Endothelial cell of umbilical vein (primary cell): ENCODE data around the gene SIRT3. TPM values are rescaled to one million over a fixed set of nuclear protein-coding genes. Genes with fewer than 3 reads are reported as not detected.

Experiments
- BruUV-seq: library from RNA; stranded (reverse); fragments of 400-500 nt; replicated peaks from 2 replicates; lab custom pipeline; 2021; lab: Mats Ljungman, UMichigan
- CTCF ChIA-PET: fragments of 300-600, 350-600 bp; sonication (Branson Sonifier 250); formaldehyde crosslinking; loops from one replicate; lab custom pipeline; 2021; ENCODE audit warnings: antibody characterized with exemption, inconsistent platforms; lab: Charles Lee
- POLR2A ChIA-PET: fragments of 300-600, 350-600 bp; sonication (Branson Sonifier 250); formaldehyde crosslinking; loops from one replicate; lab custom pipeline; 2021; ENCODE audit warnings: antibody characterized with exemption, inconsistent platforms; lab: Charles Lee
- DNase-seq: peaks from one replicate; pipeline ENCODE4 v3.0.0-alpha.2; 2011; ENCODE audit warnings: low read depth, low spot score
- FAIRE-seq: peaks from 2 replicates; lab custom pipeline; 2011; peaks lifted over from hg19 to GRCh38; lab: Jason Lieb, UNC
- H2AFZ ChIP-seq: 2 replicates; pipeline ENCODE4 v1.6.0; 2012; ENCODE audit warnings: low read depth, low read length, control low read depth, inconsistent platforms
- H3K27ac ChIP-seq: 2 replicates; pipeline ENCODE4 v1.5.1; 2011; ENCODE audit warnings: low read depth, mild to moderate bottlenecking, control low read depth, low read length, moderate library complexity; ENCODE audit not compliant: insufficient read depth
- H3K27me3 ChIP-seq, 2 experiments: 2 replicates each; pipeline versions ENCODE4 v1.6.0 to v1.6.1; 2011; ENCODE audit warnings: low read length in 2 of 2, mixed read lengths in 1 of 2; ENCODE audit not compliant: control insufficient read depth in 2 of 2, insufficient read depth in 2 of 2
- H3K36me3 ChIP-seq, 2 experiments: 2 replicates in 1 of 2; 3 replicates in 1 of 2; pipeline ENCODE4 v1.5.1; 2011; ENCODE audit warnings: low read length in 2 of 2, mild to moderate bottlenecking in 1 of 2, moderate library complexity in 1 of 2; ENCODE audit not compliant: control insufficient read depth in 2 of 2, insufficient read depth in 2 of 2; ENCODE audit errors: extremely low read depth in 1 of 2
- H3K4me1 ChIP-seq: 3 replicates; pipeline ENCODE4 v1.5.1; 2011; ENCODE audit warnings: mild to moderate bottlenecking, low read length; ENCODE audit not compliant: control insufficient read depth, insufficient read depth; ENCODE audit errors: extremely low read depth
- H3K4me2 ChIP-seq: 2 replicates; pipeline ENCODE4 v1.6.1; 2011; ENCODE audit warnings: low read length, control low read depth, mixed read lengths; ENCODE audit not compliant: insufficient read depth
- H3K4me3 ChIP-seq, 3 experiments: fragments of 200-600 bp in 1 of 3; sonication (generic), shearing (Covaris generic) in 1 of 3; replicated peaks in 1 of 3; 2 replicates each; pipeline ENCODE4 v1.5.1; 2011 to 2016; ENCODE audit warnings: control low read depth in 3 of 3, low read length in 3 of 3, mild to moderate bottlenecking in 2 of 3, inconsistent platforms in 1 of 3, low read depth in 1 of 3, moderate library complexity in 1 of 3; ENCODE audit not compliant: insufficient read depth in 1 of 3
- H3K79me2 ChIP-seq: 2 replicates; pipeline ENCODE4 v1.6.0; 2012; ENCODE audit warnings: low read length, inconsistent platforms; ENCODE audit not compliant: control insufficient read depth, insufficient read depth
- H3K9ac ChIP-seq: replicated peaks from 2 replicates; pipeline ENCODE3; 2011; ENCODE audit warnings: low read length, control low read depth; ENCODE audit not compliant: insufficient read depth; ENCODE audit errors: extremely low read depth
- H3K9me1 ChIP-seq: replicated peaks from 3 replicates; pipeline ENCODE4 v1.6.0; 2011; ENCODE audit warnings: mild to moderate bottlenecking, low read length; ENCODE audit not compliant: control insufficient read depth, insufficient read depth; ENCODE audit errors: extremely low read depth
- H3K9me3 ChIP-seq: replicated peaks from 2 replicates; pipeline ENCODE4 v1.5.1; 2012; ENCODE audit warnings: low read length, inconsistent platforms; ENCODE audit not compliant: control insufficient read depth, insufficient read depth
- H4K20me1 ChIP-seq: replicated peaks from 2 replicates; pipeline ENCODE3; 2011; ENCODE audit warnings: mild to moderate bottlenecking, low read length; ENCODE audit not compliant: control insufficient read depth, insufficient read depth; ENCODE audit errors: extremely low read depth
- CTCF ChIP-seq, 2 donors: IDR thresholded peaks; 1 replicate in 1 of 2; 2 replicates in 1 of 2; pipeline ENCODE4 v1.5.1; 2011; ENCODE audit warnings: low read length in 2 of 2, mild to moderate bottlenecking in 2 of 2, moderate library complexity in 2 of 2, control low read depth in 1 of 2, inconsistent platforms in 1 of 2, low read depth in 1 of 2; ENCODE audit not compliant: insufficient read depth in 1 of 2; ENCODE audit errors: extremely low read depth in 1 of 2
- EZH2 ChIP-seq: IDR thresholded peaks from 2 replicates; pipeline ENCODE4 v1.6.1; 2012; ENCODE audit warnings: borderline replicate concordance, low read depth, mild to moderate bottlenecking, moderate library complexity, low read length, inconsistent platforms; ENCODE audit not compliant: severe bottlenecking
- FOS ChIP-seq: IDR thresholded peaks from 2 replicates; pipeline ENCODE4 v1.6.1; 2011; ENCODE audit warnings: mild to moderate bottlenecking, low read length, moderate library complexity, borderline replicate concordance; ENCODE audit not compliant: insufficient read depth
- GATA2 ChIP-seq: IDR thresholded peaks from 2 replicates; pipeline ENCODE4 v1.7.0; 2011; ENCODE audit warnings: low read depth, mild to moderate bottlenecking, moderate library complexity, mixed read lengths, low read length; ENCODE audit not compliant: insufficient read length, insufficient read depth
- JUN ChIP-seq: IDR thresholded peaks from 2 replicates; pipeline ENCODE4 v1.6.1; 2011; ENCODE audit warnings: borderline replicate concordance, low read depth; ENCODE audit not compliant: insufficient read length, insufficient read depth
- MAX ChIP-seq: IDR thresholded peaks from 2 replicates; pipeline ENCODE4 v1.6.1; 2011; ENCODE audit not compliant: insufficient read depth, insufficient read length
- MYC ChIP-seq: IDR thresholded peaks from one replicate; pipeline ENCODE4 v1.6.1; 2011; ENCODE audit warnings: mild to moderate bottlenecking, low read depth, low read length
- POLR2A ChIP-seq: IDR thresholded peaks from 2 replicates; pipeline ENCODE4 v1.6.1; 2012; ENCODE audit warnings: low read depth, mild to moderate bottlenecking, control low read depth, low read length
- POLR2AphosphoS5 ChIP-seq: IDR thresholded peaks from 2 replicates; pipeline ENCODE4 v1.6.1; 2012; ENCODE audit warnings: low read depth, mild to moderate bottlenecking, control low read depth, low read length, moderate library complexity; ENCODE audit not compliant: insufficient read depth
- dilution Hi-C: fragments of 300-500 bp; cut with MboI; formaldehyde crosslinking; loops from one replicate; pipeline ENCODE4 v1.15.0; 2019; ENCODE audit warnings: low sequenced_read_pairs; ENCODE audit not compliant: extremely low pct_ligation_motif_present
- intact Hi-C: fragments of 100-400 bp; cut with micrococcal nuclease; formaldehyde crosslinking; loops from one replicate; pipeline ENCODE4 v1.10.0; 2022
- polyA plus RNA-seq, 4 experiments: library from polyadenylated mRNA; depleted of rRNA in 3 of 4; stranded (reverse) in 3 of 4; unstranded in 1 of 4; fragments of >200 nt; gene quantifications; 2 replicates each; pipeline versions ENCODE4 v1.2.1 to v1.2.3, GENCODE V29; 2011 to 2012; ENCODE audit warnings: missing spikeins in 1 of 4
- total RNA-seq: library from RNA; stranded (reverse); gene quantifications from 2 replicates; pipeline ENCODE4 v1.2.3, GENCODE V29; 2021

Gene SIRT3
- total and polyA plus RNA-seq, 2 donors (not counting 3 experiments of a cell fraction or from before 2014, with no cell fraction given), result 12.0 to 18.3 TPM

- no peak overlapping the region for H3K4me2 ChIP-seq
- H3K27ac ChIP-seq, result no peak overlapping the region
- H3K9me3 ChIP-seq, result no peaks in the 10 kb centered on the region
- FAIRE-seq (no peak), DNase-seq (no peak)
- H3K36me3 ChIP-seq, result peaks cover 16 to 21% of the 10 kb centered on the region in 2 experiments
- intact Hi-C loops, result no loop called here
- no peaks in the 10 kb centered on the region for H4K20me1 ChIP-seq
- dilution Hi-C loops, result no loop called here
- no peak overlapping the region for H3K9ac ChIP-seq
- H3K4me3 ChIP-seq, result no peak overlapping the region
- ChIA-PET CTCF (interaction anchor here (5.8 kb wide), 1 partner anchor 9 kb away, joined by 33 read pairs; no protein-coding TSS in a partner anchor), POLR2A (no interaction called here)
- TF ChIP-seq MYC (no peak), GATA2 (no peak), FOS (no peak), POLR2A (no peak), CTCF (IDR thresholded peaks at IDR 0.05; ENCODE audit: extremely low read depth in 1 of 2, insufficient read depth in 1 of 2, low read depth in 1 of 2, low read length in 2 of 2) (no peak), JUN (no peak), POLR2AphosphoS5 (no peak), MAX (no peak), EZH2 (no peak)
- H3K27me3 ChIP-seq, result no peaks in the 10 kb centered on the region
- H3K79me2 ChIP-seq, result peaks cover 47% of the 10 kb centered on the region
- no peak overlapping the region for H2AFZ ChIP-seq
- H3K4me1 ChIP-seq, result peaks cover 12% of the 10 kb centered on the region
- no TSS peak for BruUV-seq
- H3K9me1 ChIP-seq, result no peaks in the 10 kb centered on the region
These were observed 5.5 kb upstream of the SIRT3 start for GRCh38 chr11:241634-242033.
